ENCODE results near the gene CAPN12. TPM values are rescaled to one million over a fixed set of nuclear protein-coding genes. Genes with fewer than 3 reads are reported as not detected.

Gene CAPN12
- total RNA-seq, 1 experiment from 2014 or later: 14.7 TPM

DNA sequence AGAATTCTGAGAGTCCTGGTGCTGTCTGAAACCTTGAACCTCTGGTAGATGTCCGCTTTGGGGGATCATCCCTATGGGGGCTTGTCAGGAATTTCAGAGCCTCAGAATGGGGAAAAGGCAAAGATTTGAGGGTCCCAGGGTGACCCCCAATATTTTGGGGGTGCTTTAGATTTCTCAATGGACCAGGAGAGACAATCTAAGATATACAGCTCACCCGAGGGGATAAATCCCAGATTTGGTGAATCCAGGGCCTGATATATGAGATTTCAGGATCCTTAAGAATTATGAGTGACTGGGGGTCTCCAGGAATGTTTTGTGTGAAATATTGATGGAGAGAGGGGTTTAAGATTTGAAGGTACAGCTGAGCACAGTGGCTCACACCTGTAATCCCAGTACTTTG, 3.3 kb downstream of the CAPN12 start:
- H3K4me1 Mint-ChIP-seq (ENCODE audit: low read depth, unreplicated experiment): peaks cover 15% of the 10 kb centered on the region
- no peak for TF ChIP-seq CTCF (IDR thresholded peaks at IDR 0.05; ENCODE audit: unreplicated experiment)
- H3K27me3 Mint-ChIP-seq (ENCODE audit: unreplicated experiment): no peaks in the 10 kb centered on the region
- DNase-seq: no peak
- H3K4me3 Mint-ChIP-seq (ENCODE audit: low read depth, unreplicated experiment): no peak overlapping the region
- CTCF ChIA-PET: interaction anchor here (0.6 kb wide), 1 partner anchor 21 kb away, joined by 3 read pairs; no protein-coding TSS in a partner anchor
- no TSS peak for BruUV-seq (replicated peaks)
- peak overlapping the region; percentile 11 for H3K27ac Mint-ChIP-seq (ENCODE audit: unreplicated experiment)
- peaks cover 59% of the 10 kb centered on the region for H3K36me3 Mint-ChIP-seq (ENCODE audit: insufficient read depth, unreplicated experiment)
- intact Hi-C loops (cut with micrococcal nuclease; ENCODE audit: unreplicated experiment): no loop called here
- H3K9me3 Mint-ChIP-seq (ENCODE audit: low read depth, unreplicated experiment): no peaks in the 10 kb centered on the region

DNA sequence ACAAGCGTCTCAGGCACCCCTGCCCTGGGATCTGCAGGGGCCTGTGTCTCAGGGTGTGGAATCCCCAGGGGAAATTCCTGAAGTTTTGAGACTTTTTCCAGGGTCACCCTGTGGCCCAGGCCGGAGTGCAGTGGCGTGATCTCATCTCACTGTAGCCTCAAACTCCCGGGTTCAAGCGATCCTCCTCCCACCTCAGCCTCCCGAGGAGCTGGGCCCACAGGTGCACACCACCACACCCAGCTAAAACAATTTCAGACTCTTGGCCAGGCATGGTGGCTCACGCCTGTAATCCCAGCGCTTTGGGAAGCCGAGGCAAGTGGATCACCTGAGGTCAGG, 4.0 kb downstream of the CAPN12 start:
- TF ChIP-seq CTCF (IDR thresholded peaks at IDR 0.05; ENCODE audit: unreplicated experiment): no peak
- no peak overlapping the region for H3K27ac Mint-ChIP-seq (ENCODE audit: unreplicated experiment)
- H3K4me3 Mint-ChIP-seq (ENCODE audit: low read depth, unreplicated experiment): no peak overlapping the region
- DNase-seq: no peak
- H3K9me3 Mint-ChIP-seq (ENCODE audit: low read depth, unreplicated experiment): no peaks in the 10 kb centered on the region
- intact Hi-C loops (cut with micrococcal nuclease; ENCODE audit: unreplicated experiment): no loop called here
- H3K4me1 Mint-ChIP-seq (ENCODE audit: low read depth, unreplicated experiment): peaks cover 10% of the 10 kb centered on the region
- peaks cover 61% of the 10 kb centered on the region for H3K36me3 Mint-ChIP-seq (ENCODE audit: insufficient read depth, unreplicated experiment)
- CTCF ChIA-PET: interaction anchor here (0.9 kb wide), 1 partner anchor 131 kb away, joined by 6 read pairs; no protein-coding TSS in a partner anchor
- no peaks in the 10 kb centered on the region for H3K27me3 Mint-ChIP-seq (ENCODE audit: unreplicated experiment)
- BruUV-seq (replicated peaks): no TSS peak

- intact Hi-C loops (cut with micrococcal nuclease; ENCODE audit: unreplicated experiment): no loop called here
- H3K27ac Mint-ChIP-seq (ENCODE audit: unreplicated experiment): no peak overlapping the region
Observed at GRCh38 chr19:38739440-38740256, 4.6 kb downstream of the CAPN12 start.

More at GRCh38 chr19:38739440-38740256, 4.6 kb downstream of the CAPN12 start:
- Mint-ChIP-seq H3K27me3 (ENCODE audit: unreplicated experiment) (no peaks in the 10 kb centered on the region), H3K4me1 (ENCODE audit: low read depth, unreplicated experiment) (peaks cover 8% of the 10 kb centered on the region), H3K4me3 (ENCODE audit: low read depth, unreplicated experiment) (no peak overlapping the region), H3K36me3 (ENCODE audit: insufficient read depth, unreplicated experiment) (peaks cover 64% of the 10 kb centered on the region), H3K9me3 (ENCODE audit: low read depth, unreplicated experiment) (no peaks in the 10 kb centered on the region)
- DNase-seq: no peak
- CTCF ChIA-PET: interaction anchor here (0.6 to 0.9 kb wide), 2 partner anchors 23 to 131 kb away, joined by 3 to 6 read pairs; no protein-coding TSS in a partner anchor
- no peak for TF ChIP-seq CTCF (IDR thresholded peaks at IDR 0.05; ENCODE audit: unreplicated experiment)
- no TSS peak for BruUV-seq (replicated peaks)
